Posterior cingulate gyrus (tissue), 11 donors: ENCODE results near the gene DNAJC7.

Experiments used
- DNase-seq, 10 donors: peaks; one replicate each; pipeline versions ENCODE4 v3.0.0 to v3.0.0-alpha.2; 2020 to 2021; ENCODE audit warnings: mixed read lengths in 3 of 10
- intact Hi-C: fragments of 100-400 bp; cut with DNase I; formaldehyde crosslinking; loops from one replicate; pipeline ENCODE4 v1.15.1; 2023

The DNAJC7 gene

DNA sequence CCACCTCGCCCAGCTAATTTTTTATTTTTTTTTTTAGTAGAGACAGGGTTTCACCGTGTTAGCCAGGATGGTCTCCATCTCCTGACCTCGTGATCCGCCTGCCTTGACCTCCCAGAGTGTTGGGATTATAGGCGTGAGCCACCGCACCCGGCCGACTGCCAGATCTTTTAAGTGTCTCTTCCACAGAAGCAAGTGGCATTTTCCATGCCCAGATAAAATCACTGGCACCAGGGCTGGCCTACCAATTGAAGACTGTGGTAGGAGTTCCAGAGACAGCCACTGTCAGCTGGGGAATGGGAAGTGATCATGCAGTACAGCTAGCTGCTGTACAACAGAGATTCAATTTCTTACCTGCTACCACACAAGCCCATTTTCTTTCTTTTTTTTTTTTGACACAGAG is 32.8 kb downstream of the DNAJC7 start:
- intact Hi-C loops = no loop called here
- DNase-seq = peak in 1 of 10 donors; percentile 69

DNA sequence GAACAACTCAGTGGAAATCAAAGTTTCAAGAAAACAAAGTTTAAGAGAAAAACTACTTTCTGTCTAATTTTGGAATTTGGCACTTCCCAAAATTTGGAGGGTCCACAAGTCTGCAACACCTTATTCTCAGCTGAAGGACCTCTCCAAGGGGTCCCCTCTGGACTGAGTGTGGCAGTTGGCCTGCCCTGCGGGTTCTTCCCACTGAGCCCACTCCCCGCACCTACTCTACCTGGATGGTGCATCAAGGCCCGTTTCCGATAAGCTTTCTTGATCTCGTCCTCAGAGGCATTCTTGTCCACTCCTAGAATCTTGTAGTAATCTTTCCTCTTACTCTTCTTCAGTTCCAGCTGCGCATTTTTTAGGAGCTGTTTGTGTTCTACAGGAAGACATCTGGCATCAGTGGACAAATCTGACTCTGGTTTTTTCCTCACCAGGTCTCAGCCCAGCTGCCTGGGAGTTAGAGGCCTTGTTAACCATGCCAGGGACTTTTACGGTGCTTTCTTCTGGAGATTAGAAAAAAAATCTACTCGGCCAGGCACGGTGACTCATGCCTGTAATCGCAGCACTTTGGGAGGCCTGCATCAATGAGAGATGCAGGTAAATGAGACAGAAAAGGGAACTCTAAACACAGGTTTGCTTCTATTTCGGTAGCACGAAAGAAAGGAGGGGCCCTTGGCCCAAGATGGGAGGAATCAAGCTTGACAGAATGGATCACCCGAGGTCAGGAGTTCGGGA is 35.0 kb downstream of the DNAJC7 start:
- peak in 2 of 10 donors; percentile 40 to 66 for DNase-seq
- intact Hi-C loops = no loop called here

DNA sequence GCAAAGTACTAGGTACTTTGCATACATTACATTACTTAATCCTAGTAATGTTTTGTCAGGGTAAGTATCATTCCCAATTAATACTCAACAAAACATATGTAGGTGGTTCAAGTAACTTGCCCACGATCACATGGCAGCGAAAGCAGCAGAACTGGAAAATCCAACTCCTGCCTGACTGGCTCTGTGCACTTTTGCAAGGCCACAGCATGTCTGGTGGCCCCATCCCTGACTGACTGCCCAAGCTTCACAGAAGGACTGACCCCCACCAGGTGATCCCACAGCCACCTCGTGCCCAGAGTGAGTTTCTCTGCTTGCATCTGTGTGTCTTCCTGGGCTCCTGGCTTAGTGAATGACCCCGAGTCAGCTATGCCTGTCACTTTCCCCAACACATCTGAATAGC is 39.2 kb downstream of the DNAJC7 start:
- intact Hi-C loops = no loop called here
- peak in 2 of 10 donors; percentile 25 to 28 for DNase-seq

DNA sequence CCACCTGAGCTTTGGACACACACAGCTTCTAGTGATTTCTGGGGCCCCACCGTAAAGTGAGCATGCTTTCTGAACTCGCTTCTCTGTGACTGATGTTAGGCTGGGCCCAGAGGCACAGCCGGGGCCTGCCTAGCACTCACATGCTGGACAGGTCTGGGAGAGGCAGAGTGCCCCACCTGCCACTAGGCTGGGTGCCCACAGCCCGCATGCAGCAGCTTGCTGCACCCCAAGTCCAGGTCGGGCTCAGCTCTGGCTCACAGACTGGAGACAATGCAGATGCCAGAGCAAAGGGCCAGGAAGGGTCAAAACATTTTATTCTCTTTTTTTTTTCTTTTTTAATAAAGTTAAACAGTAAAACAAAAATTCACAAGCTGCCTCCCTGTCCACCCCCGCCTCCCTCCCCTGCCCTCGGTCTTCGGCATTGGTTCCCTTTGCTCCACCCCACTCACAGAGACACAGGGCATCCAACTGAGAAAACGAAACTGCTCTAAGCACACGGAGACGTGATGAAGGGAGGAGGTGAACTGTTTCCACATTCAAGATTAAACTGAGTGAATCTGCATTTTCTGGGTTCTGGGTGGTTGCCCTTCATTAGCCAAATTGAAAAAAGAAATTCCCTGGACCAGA is 41.0 kb downstream of the DNAJC7 start:
- DNase-seq = peak in 3 of 10 donors; percentile 29 to 83 (median 44)
- intact Hi-C loops = no loop called here

DNA sequence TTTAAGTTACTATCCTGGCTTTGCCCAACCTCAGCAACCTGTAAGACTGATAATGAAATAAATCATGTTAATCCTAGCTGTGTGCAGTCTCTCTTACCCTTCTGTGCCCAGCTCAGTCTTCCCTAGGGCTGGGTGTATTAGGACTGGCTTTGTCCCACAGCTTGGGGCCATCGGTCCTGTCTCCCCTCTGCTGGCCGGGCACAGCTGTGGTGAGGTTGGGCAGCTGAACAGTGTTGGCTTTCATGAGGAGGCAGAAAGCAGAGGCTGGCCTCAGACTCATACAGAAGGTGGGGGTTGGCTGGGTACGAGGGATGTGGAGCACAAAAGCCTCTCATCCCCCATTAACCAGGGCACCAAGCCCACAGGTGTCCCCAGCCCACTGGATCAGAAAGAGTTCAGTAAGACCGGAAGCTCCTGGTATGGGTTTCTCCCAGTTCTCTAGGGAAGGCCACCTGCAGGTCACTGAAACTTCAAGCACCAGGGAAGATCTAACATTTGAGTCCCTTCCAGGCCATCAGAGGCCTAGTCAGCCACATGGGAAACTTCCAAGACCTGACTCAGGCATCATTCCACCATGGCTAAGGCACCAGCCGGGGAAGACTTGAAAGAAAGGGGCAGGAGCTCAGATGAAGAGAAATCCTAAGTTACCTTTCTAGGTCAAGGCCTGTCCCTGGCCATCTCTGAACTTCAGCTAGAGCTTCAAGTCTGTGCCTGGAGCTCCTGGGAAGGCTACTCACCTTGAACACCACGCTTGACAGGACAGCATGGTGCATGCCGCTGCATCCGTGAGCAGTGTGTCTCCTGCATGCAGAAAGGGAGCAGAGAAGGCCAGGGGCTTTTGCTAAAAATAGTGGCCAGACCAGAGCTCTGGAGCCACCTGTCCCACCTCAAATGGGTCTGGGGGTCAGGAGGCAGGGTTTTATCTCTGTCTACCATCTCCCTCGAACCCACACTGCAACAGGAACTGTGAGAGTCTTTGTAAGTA is 41.8 kb downstream of the DNAJC7 start:
- DNase-seq = peak in 9 of 10 donors; percentile 61 to 97 (median 78)
- intact Hi-C loops = no loop called here

DNA sequence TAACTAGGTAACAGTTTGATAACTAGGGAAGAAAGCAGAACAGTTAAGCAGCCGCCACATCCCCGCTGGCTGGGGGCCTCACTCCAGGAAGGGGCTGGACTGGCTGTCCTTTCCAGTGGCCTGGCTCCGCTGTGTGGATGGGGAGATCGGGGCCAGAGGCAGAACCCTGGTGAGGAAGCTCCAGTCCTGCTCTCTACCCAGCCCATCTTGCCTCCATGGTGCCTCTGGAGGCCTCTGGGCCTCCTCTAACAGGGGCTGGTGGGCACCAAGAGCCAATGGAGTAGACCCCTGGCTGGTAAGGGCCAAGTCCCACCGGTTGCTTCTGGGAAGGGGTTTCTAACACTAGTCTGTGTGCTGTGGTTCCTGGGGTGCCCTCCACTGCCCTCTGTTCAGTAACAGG is 42.6 kb downstream of the DNAJC7 start:
- intact Hi-C loops = no loop called here
- DNase-seq = peak in 4 of 10 donors; percentile 37 to 77 (median 72)

DNA sequence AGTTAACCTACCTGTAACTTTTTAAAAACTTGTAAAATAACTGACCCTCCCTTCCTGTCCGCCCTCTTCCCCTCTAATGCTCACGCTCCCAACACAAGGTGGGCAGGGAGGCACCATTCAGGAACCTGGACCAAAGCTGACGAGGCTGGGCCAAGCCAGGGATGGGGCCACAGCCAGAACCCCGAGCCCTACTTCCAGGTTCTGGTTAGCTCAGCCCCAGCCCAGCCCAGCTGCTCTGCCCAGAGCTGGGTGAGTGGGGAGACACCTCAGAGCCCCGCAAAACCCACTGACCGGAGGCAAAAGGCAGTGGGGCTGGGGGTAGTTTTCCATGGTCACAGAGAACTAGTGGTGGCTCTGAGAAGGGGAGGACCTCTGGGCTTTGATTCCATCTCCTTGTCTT is 43.2 kb downstream of the DNAJC7 start:
- intact Hi-C loops = no loop called here
- peak in 3 of 10 donors; percentile 50 to 80 (median 58) for DNase-seq

DNA sequence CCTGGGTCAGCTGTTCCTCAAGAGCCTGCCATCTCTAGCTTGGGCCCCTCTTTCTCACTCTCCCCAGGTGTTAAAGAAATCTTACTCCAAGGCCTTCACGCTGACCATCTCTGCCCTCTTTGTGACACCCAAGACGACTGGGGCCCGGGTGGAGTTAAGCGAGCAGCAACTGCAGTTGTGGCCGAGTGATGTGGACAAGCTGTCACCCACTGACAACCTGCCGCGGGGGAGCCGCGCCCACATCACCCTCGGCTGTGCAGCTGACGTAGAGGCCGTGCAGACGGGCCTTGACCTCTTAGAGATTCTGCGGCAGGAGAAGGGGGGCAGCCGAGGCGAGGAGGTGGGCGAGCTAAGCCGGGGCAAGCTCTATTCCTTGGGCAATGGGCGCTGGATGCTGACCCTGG is 43.8 kb downstream of the DNAJC7 start:
- intact Hi-C loops = no loop called here
- DNase-seq = peak in 4 of 10 donors; percentile 20 to 83 (median 72)

DNA sequence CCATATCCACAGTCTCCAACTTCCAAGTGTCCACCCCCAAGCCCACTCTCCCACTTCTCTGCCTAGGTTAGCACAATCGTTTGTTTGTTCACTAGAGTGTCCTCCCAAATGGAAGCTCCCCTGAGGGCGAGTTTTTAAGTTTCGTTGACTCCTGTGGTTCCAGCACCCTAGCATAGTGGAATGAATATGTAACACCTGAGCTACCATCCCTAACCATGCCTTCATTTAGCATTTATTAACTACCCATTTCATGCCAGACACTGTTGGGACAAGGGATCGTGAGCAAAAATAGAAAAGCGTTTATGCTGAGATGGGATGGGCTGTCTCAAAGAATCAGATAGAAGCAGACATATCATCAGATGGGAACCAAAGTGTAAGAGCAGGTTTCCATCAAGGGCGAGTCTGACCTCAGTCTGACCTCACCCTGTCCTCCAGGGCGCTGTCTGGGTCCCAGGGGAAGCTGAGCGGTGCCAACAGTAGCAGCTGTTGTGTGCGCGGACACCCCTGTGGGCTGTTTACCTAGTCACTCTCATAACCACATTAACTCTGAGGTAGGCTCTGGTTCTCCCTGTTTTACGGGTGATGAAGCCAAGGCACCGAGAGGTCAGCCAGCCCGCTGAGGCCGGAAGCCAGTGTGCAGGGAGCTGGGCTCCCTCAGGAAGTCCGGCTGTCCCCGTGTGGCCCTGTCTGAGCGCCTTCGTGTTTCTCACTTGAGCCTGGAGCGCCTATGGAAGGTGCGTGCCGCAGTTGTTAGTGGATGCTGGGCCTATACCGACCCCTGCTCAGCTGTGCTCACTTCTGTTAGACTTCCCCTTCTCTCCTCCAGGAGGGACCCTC is 44.5 kb downstream of the DNAJC7 start:
- peak in 4 of 10 donors; percentile 16 to 75 (median 64) for DNase-seq
- intact Hi-C loops = no loop called here

DNA sequence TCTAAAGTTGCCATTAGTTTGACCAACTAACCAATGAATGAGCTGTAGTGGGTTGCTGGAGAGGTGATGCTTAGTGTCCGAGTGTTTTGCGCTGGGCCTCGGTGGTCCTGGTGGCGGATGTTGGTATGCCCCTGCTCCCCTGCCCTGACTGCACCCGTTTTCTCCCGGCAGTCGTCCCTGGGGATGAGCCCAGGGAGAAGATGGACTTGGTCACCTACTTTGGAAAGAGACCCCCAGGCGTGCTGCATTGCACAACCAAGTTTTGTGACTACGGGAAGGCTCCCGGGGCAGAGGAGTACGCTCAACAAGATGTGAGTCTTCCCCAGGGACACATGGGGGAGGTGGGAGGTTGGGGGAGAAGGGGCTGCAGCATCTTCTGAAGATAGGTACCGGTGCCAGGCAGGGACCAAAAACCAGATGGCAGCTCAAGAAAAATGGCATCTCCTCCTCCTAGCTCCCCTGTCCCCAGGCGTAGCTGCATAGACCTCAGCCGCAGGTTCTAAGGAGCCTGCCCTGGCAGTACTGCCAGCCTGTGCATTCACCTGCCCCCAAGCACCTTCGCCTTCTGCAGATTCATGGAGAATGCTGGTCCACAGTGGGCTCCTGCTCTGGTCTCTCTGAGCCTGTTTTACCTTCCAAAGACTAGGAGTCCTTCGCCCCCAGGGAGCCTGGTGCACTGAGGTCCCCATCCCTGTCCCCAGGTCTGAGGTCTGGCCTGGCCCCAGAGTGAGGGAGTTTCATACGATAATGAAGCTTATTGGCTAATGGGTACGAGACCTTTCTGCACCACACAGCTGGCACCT is 45.3 kb downstream of the DNAJC7 start:
- intact Hi-C loops = no loop called here
- DNase-seq = peak in 2 of 10 donors; percentile 44 to 47

DNA sequence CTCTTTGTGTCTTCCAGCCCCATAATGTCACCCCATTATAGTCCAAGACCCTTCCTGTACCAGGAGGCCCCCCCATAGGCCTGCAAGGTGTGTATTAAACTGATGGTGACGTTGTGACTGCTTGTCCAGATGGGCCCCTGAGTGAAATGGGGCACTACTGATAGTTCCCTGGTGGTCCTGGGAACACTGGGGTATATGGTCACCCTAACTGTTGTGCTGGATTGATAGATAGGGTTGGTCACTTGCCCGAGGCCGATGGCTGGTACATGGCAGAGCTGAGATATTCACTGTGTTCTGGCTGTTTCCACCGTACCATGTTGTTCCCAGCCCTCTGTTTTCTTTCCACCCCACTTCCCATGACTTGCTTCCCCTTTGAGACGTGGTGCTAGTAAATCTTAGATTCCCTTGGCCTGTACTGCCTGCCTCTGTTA is 46.3 kb downstream of the DNAJC7 start:
- intact Hi-C loops = no loop called here
- peak in 1 of 10 donors; percentile 18 for DNase-seq

DNA sequence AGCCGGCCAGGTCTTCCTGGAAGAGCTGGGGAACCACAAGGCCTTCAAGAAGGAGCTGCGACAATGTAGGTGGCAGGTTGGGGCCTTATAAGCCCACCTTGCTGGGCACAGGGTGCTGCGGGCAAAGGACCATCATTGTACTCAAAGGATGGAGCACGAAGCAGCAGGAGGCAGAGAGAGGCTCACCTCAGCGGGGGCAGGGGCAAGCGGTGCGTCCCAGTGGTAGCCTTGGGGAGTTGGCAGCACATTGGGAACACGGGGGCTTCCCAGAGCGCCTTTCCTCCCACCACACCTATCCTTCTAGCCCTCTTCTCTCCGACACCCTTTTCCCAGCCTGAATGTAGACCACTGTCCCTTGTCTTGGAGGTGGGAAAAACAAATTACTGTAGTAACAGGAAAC is 48.6 kb downstream of the DNAJC7 start:
- intact Hi-C loops = no loop called here
- peak in 1 of 10 donors; percentile 56 for DNase-seq

DNA sequence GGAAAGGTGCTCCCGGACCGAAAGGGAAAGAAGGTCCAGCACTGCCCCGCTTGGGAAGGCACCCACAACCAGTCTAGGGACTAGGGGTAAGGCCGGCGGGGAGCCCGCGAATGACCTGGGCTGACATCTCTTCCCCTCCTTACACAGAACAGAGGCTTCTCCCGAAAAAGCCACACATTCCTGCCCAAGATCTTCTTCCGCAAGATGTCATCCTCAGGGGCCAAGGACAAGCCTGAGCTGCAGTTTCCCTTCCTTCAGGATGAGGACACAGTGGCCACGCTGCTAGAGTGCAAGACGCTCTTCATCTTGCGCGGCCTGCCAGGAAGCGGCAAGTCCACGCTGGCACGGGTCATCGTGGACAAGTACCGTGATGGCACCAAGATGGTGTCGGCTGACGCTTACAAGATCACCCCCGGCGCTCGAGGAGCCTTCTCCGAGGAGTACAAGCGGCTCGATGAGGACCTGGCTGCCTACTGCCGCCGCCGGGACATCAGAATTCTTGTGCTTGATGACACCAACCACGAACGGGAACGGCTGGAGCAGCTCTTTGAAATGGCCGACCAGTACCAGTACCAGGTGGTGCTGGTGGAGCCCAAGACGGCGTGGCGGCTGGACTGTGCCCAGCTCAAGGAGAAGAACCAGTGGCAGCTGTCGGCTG is 49.2 kb downstream of the DNAJC7 start:
- peak in 2 of 10 donors; percentile 41 to 67 for DNase-seq
- intact Hi-C loops = no loop called here

DNA sequence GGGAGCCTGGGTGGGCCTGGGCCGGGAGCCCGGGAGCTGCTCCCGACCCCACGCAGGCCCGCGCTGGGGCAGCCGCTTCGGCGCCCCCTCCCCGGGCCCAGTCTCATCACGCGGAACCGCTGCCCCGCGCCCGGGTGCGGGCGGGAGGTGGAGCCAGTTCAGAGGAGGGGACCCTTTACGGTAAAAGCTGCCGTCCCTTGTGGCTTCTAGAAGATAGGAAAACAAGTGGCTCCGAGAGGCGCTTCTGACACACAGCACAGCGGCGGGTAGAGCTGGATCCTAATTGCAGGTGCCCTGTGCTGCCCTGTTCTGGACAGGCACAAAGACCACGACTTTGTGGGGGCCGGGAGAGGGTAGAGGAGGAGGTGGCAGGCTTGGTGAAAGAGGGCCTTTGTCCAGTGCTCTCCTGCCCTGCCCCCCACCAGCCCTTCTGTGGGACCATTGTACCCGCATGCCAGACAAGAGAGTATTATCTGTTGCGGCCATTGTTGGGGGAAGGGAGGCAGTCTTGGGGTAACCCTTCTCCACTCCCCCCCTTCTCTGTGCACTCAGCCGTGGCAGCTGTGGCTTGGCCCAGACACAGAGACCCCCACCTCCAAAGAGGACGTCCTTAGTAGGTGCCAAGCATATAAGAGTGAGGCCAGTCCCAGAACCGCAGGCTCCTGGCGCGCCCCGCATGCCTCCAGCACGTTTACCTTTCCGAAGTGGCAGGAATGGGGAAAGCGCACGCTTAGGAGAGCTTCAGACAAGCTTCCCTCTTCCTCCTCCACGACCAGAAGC is 49.9 kb downstream of the DNAJC7 start:
- DNase-seq = peak; percentile 83 to 98 (median 94)
- intact Hi-C loops = no loop called here

DNA sequence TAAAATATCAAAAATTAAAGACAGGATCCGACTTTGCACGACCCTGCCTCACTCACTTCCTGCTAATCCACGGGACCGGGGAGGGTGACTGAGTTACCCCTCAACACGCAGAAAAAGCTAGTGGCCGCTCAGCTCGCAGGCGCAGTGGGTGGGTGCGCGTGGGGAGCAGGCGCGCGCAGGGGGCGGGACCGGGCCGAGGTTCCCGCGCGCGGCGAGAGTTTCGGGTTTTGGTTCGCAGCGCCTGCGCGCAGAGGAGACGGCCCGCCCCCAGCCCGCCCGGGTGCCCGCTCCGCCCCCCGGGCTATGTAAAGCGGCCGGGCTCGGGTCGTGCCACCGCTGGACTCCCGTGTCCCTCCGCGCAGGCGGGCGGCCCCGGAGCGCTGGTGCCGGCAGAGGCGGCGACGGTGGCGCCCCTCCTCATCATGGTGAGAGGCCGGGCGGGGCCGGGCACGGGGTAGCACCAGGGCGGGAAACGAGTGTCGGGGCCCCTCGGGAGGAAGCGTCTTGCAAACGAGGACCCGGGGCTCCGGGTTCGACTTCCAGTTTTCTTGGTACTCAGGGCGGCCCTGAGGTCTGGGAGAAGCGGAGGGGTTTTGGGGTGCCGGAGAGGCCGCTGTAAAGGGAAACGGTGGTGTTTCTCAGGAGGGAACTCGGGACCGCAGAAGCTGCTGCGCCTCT is 50.6 kb downstream of the DNAJC7 start, which contains the start of gene CNP:
Gene CNP (plus strand): TSS at position 333 of the 678 bp plus-strand sequence. CDS start 90 bp downstream, at position 423.
- intact Hi-C loops = no loop called here

DNA sequence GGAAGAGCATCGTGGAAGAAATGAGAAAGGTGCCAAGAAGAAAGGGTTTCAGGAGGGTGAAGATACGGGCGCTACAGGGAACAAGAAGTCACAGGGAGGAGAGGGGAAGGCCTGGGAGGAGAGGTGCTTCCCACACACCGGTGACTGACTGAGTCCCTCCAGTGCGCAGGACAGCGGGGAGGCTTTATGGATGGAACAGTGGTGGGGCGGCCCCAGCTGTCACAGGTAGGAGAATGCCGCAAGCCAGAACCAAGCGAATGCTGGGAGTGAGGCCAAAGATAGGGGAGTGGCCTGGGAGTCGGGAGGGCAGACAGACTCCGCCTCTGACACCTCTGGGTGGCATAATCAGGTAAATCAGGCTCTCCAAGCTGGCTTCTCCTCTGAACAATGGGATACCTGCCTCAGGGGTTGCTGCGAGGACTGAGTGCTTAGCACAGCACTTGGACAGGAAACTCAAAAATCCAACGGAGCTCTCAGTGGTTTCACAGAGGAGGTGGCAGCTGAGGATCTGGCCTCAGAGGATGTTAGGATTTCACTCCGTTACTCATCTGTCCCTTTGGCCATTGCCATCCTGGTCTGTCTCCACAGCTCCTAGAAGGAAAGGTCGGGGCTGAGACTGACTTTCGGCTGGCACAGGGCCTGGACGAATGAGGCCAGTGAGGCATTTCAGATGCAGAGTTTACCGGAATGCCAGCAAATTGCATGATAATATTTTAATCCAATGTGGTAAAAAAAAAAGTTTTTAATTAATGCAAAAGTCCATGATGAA is 51.4 kb downstream of the DNAJC7 start:
- intact Hi-C loops = no loop called here

More for the DNA sequence above, 50.6 kb downstream of the DNAJC7 start, which contains the start of gene CNP:
- peak; percentile 87 to 99 (median 90) for DNase-seq

More for the DNA sequence above, 51.4 kb downstream of the DNAJC7 start:
- peak in 5 of 10 donors; percentile 30 to 88 (median 78) for DNase-seq
